HepG2 (cell line): ENCODE data around the gene GPR12. TPM values are rescaled to one million over a fixed set of nuclear protein-coding genes. Genes with fewer than 3 reads are reported as not detected.

Experiments used
- ATAC-seq: fragments of 200-7000 bp; cut with Tn5 transposase; 3 replicates; pipeline ENCODE4 v1.9.1; 2020; ENCODE audit warnings: mild to moderate bottlenecking, moderate library complexity
- BruUV-seq: library from RNA; stranded (reverse); fragments of 400-500 nt; replicated peaks from 2 replicates; lab custom pipeline; 2021; lab: Mats Ljungman, UMichigan
- CTCF ChIA-PET: fragments of 300-600 bp; formaldehyde crosslinking; extraction: SDS; loops from one replicate; lab custom pipeline; 2021; ENCODE audit warnings: low total read pairs, inconsistent platforms, low intra/inter-chr PET ratio; lab: Yijun Ruan, JAX
- POLR2A ChIA-PET: fragments of 350-600 bp; sonication (Branson Sonifier 250); formaldehyde crosslinking; loops from one replicate; lab custom pipeline; 2020; ENCODE audit warnings: antibody characterized with exemption, inconsistent platforms; lab: Yijun Ruan, JAX
- DNase-seq: peaks from one replicate; pipeline ENCODE4 v3.0.0-alpha.2; 2015; ENCODE audit warnings: low spot score
- FAIRE-seq: peaks from 3 replicates; lab custom pipeline; 2011; peaks lifted over from hg19 to GRCh38; lab: Jason Lieb, UNC
- H2AFZ ChIP-seq: one replicate; pipeline ENCODE4 v1.6.1; 2011; ENCODE audit warnings: low read length, inconsistent platforms
- H3K27ac ChIP-seq: fragments of 300-600 bp; 3 replicates; pipeline ENCODE4 v1.8.0; 2011; ENCODE audit warnings: mixed run types, mild to moderate bottlenecking, mixed read lengths, low read length, inconsistent platforms; ENCODE audit not compliant: insufficient read depth; ENCODE audit errors: extremely low read length
- H3K27me3 ChIP-seq, 2 experiments: fragments of 200-600 bp in 1 of 2; 2 replicates in 1 of 2; 3 replicates in 1 of 2; pipeline versions ENCODE4 v1.6.0 to v1.8.0; 2011; ENCODE audit warnings: low read length in 2 of 2, mild to moderate bottlenecking in 2 of 2, moderate library complexity in 2 of 2, inconsistent platforms in 1 of 2; ENCODE audit not compliant: insufficient read depth in 2 of 2, control insufficient read depth in 1 of 2
- H3K36me3 ChIP-seq, 2 experiments: fragments of 200-600 bp in 1 of 2; replicated peaks in 1 of 2; 2 replicates in 1 of 2; 3 replicates in 1 of 2; pipeline versions ENCODE4 v1.5.1 to v1.8.0; 2011; ENCODE audit warnings: low read length in 2 of 2, inconsistent platforms in 1 of 2; ENCODE audit not compliant: insufficient read depth in 2 of 2, control insufficient read depth in 1 of 2
- H3K4me1 ChIP-seq: 2 replicates; pipeline ENCODE4 v1.5.1; 2012; ENCODE audit warnings: low read length, inconsistent platforms; ENCODE audit not compliant: insufficient read depth
- H3K4me2 ChIP-seq: 2 replicates; pipeline ENCODE4 v1.6.0; 2011; ENCODE audit warnings: low read depth, low read length, inconsistent platforms
- H3K4me3 ChIP-seq, 3 experiments: fragments of 200-600 bp in 1 of 3; sonication (generic), shearing (Covaris generic) in 1 of 3; replicated peaks in 1 of 3; 2 replicates each; pipeline ENCODE4 v1.5.1; 2011 to 2016; ENCODE audit warnings: low read length in 3 of 3, inconsistent platforms in 2 of 3, low read depth in 2 of 3, mild to moderate bottlenecking in 2 of 3, control low read depth in 1 of 3, mixed read lengths in 1 of 3; ENCODE audit not compliant: insufficient read depth in 1 of 3
- H3K79me2 ChIP-seq: one replicate; pipeline ENCODE4 v1.6.1; 2011; ENCODE audit warnings: low read length, inconsistent platforms; ENCODE audit not compliant: insufficient read depth
- H3K9ac ChIP-seq: 2 replicates; pipeline ENCODE4 v1.6.0; 2011; ENCODE audit warnings: mild to moderate bottlenecking, low read depth, low read length, inconsistent platforms; ENCODE audit not compliant: insufficient read depth
- H3K9me3 ChIP-seq: 2 replicates; pipeline ENCODE4 v1.5.1; 2012; ENCODE audit warnings: mild to moderate bottlenecking, low read length
- H4K20me1 ChIP-seq: 2 replicates; pipeline ENCODE4 v1.6.0; 2011; ENCODE audit warnings: inconsistent platforms, mild to moderate bottlenecking, low read length, moderate library complexity; ENCODE audit not compliant: insufficient read depth
- HOXA9 ChIP-seq: sonication (generic); formaldehyde crosslinking; IDR thresholded peaks from 2 replicates; pipeline ENCODE4 v1.8.1; 2022; ENCODE audit warnings: missing genetic modification reagents, mild to moderate bottlenecking, moderate library complexity, borderline replicate concordance
- MAFG ChIP-seq: sonication (generic); formaldehyde crosslinking; IDR thresholded peaks from 2 replicates; pipeline ENCODE4 v1.5.1; 2020; ENCODE audit warnings: mild to moderate bottlenecking, missing genetic modification reagents
- MTA1 ChIP-seq: sonication (generic); formaldehyde crosslinking; IDR thresholded peaks from 2 replicates; pipeline ENCODE4 v1.4.0; 2020; ENCODE audit warnings: missing genetic modification reagents, mild to moderate bottlenecking, borderline replicate concordance
- PAF1 ChIP-seq: IDR thresholded peaks from 2 replicates; pipeline ENCODE4 v1.6.1; 2016; ENCODE audit warnings: missing genetic modification reagents, missing compliant biosample characterization
- SNAPC2 ChIP-seq: sonication (generic); formaldehyde crosslinking; IDR thresholded peaks from 2 replicates; pipeline ENCODE4 v1.8.1; 2022; ENCODE audit warnings: mild to moderate bottlenecking, missing genetic modification reagents
- SP1 ChIP-seq, 2 experiments: fragments of 450-650 bp in 1 of 2; sonication (generic) in 1 of 2; formaldehyde crosslinking in 1 of 2; IDR thresholded peaks; 2 replicates each; pipeline versions ENCODE4 v1.4.0 to v1.6.1; 2016 to 2020; ENCODE audit warnings: missing genetic modification reagents in 1 of 2
- TEAD2 ChIP-seq: sonication (generic); formaldehyde crosslinking; IDR thresholded peaks from 2 replicates; pipeline ENCODE4 v1.9.0; 2021; ENCODE audit warnings: missing genetic modification reagents
- ZFY ChIP-seq: sonication (generic); formaldehyde crosslinking; IDR thresholded peaks from 2 replicates; pipeline ENCODE4 v1.4.0; 2020; ENCODE audit warnings: missing genetic modification reagents
- ZNF235 ChIP-seq: sonication (generic); formaldehyde crosslinking; IDR thresholded peaks from 2 replicates; pipeline ENCODE4 v1.8.1; 2023; ENCODE audit warnings: mild to moderate bottlenecking, missing genetic modification reagents, borderline replicate concordance
- ZNF317 ChIP-seq: sonication (generic); formaldehyde crosslinking; IDR thresholded peaks from 2 replicates; pipeline ENCODE4 v1.5.0; 2020; ENCODE audit warnings: mild to moderate bottlenecking, missing genetic modification reagents
- ZNF7 ChIP-seq: IDR thresholded peaks from 2 replicates; pipeline ENCODE4 v1.6.1; 2016; ENCODE audit warnings: missing biosample characterization, missing genetic modification reagents
- ZNF747 ChIP-seq: sonication (generic); formaldehyde crosslinking; IDR thresholded peaks from 2 replicates; pipeline ENCODE4 v1.8.1; 2023; ENCODE audit warnings: missing genetic modification reagents, mild to moderate bottlenecking, borderline replicate concordance
- WGBS: methylation state at CpG from one replicate; pipeline ENCODE4 v1.1.6; 2017; ENCODE audit warnings: low lambda C conversion rate; 5-methylcytosine and 5-hydroxymethylcytosine counted together
- in situ Hi-C: cut with HindIII; loops from 2 replicates; pipeline ENCODE4 v1.10.0; 2017; ENCODE audit warnings: low pct_unique_long_range_greater_than_20kb; ENCODE audit not compliant: extremely low pct_ligation_motif_present
- intact Hi-C: fragments of 100-400 bp; cut with micrococcal nuclease; formaldehyde crosslinking; loops from one replicate; pipeline ENCODE4 v1.10.0; 2022; ENCODE audit not compliant: unreplicated experiment
- polyA plus RNA-seq, 8 experiments: library from polyadenylated mRNA; depleted of rRNA in 3 of 8; stranded (reverse) in 7 of 8; unstranded in 1 of 8; fragments of >200 nt; fragmentation: Illumina TruSeq in 4 of 8; extraction: Trizol in 4 of 8; gene quantifications; 2 replicates each; pipeline versions ENCODE4 v1.2.1 to v1.2.3, GENCODE V29; 2011 to 2016; ENCODE audit warnings: low read depth in 4 of 8, missing spikeins in 1 of 8, mixed read lengths in 1 of 8; ENCODE audit not compliant: insufficient read depth in 1 of 8
- total RNA-seq, 5 experiments: library from RNA; depleted of rRNA; stranded (reverse); fragments of >200 nt; fragmentation: Illumina TruSeq; extraction: Trizol; gene quantifications; 2 replicates each; pipeline ENCODE4 v1.2.3, GENCODE V29; 2016; ENCODE audit warnings: low read depth in 1 of 5
- TF ChIP-seq, protein P1 (sequence below): sonication (generic); formaldehyde crosslinking; IDR thresholded peaks from 2 replicates; pipeline ENCODE4 v1.4.0; 2020; ENCODE audit warnings: missing genetic modification reagents, borderline replicate concordance
- TF ChIP-seq, protein P2 (sequence below): fragments of 450-650 bp; IDR thresholded peaks from 2 replicates; pipeline ENCODE4 v1.6.1; 2017; ENCODE audit warnings: mild to moderate bottlenecking

Gene GPR12
- total and polyA plus RNA-seq, 2 of the 13 experiments (the other 11 are each of a cell fraction or from before 2014, with no cell fraction given): not detected

DNA sequence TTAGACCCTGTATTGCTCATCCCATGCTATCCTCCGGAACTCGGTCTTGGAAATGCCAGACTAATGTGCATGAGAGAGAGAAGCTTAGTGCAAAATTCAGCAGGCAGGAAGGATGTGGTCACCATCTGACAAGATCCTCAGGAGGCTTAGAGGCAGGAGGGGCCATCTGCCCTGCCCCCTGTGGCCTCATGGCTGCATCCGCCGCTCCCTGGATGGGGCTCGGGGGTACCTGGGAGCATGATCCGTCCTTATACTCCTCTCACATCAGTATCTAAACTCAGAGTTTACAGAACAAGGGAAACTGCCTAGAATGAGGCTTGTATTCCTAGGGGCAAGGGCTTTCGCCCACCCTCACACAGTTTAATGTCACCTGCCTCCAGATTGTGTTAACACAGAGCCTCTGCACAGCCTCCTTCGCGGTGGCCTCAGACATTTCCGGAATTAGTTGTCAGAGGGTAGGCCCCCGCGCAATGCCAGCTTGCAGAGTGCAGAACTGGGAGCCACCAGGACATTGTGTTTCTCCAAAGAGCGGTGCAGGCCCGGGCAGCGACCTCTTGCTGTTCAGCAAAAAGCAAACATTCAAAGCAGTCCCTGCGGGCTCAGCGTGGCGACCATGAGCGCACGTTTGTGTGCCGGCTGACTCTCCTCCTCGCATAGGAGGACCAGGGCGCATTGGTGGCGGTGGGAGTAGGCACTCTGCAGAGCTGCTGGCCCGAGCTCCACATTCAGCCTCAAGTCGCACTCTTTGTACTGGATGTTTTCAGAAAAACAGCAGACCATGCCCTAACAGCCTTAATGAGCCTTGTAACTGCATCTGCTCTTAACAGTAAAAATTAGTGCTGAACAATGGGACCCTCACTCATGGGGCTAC, 39.1 kb downstream of the GPR12 start (continued):
- no peak for TF ChIP-seq SNAPC2 (CRISPR knock-in tag)
- TF ChIP-seq ZFY: 0 out of 2 replicates have a peak, but pooled peaks have one; percentile 21
- peak; percentile 92 for TF ChIP-seq ZNF317 (CRISPR knock-in tag)
- no peak for TF ChIP-seq HOXA9 (CRISPR knock-in tag)

GRCh38 chr13:26719356-26719945, 41.1 kb downstream of the GPR12 start:
- ChIA-PET CTCF (no interaction called here), POLR2A (no interaction called here)
- in situ Hi-C loops: no loop called here
- ATAC-seq (peak; percentile 52; the same call in 1 of the 3 replicates), DNase-seq (no peak), FAIRE-seq (no peak)
- no TSS peak for BruUV-seq
- H3K36me3 ChIP-seq: no peaks in the 10 kb centered on the region
- no peak overlapping the region for H3K27ac ChIP-seq
- H3K4me3 ChIP-seq: no peak overlapping the region
- no peak overlapping the region for H3K4me2 ChIP-seq
- no peaks in the 10 kb centered on the region for H4K20me1 ChIP-seq
- WGBS: 2% methylated on average over 4 of the region's 5 CpGs
- intact Hi-C loops: no loop called here
- H3K79me2 ChIP-seq: no peaks in the 10 kb centered on the region
- H2AFZ ChIP-seq: no peak overlapping the region
- peaks cover 0 to 20% of the 10 kb centered on the region in 2 experiments; a peak in 3 of 5 replicates for H3K27me3 ChIP-seq
- no peaks in the 10 kb centered on the region for H3K9me3 ChIP-seq
- peaks cover 14% of the 10 kb centered on the region for H3K4me1 ChIP-seq
- H3K9ac ChIP-seq: no peak overlapping the region
- no peak for TF ChIP-seq PAF1
- TF ChIP-seq MAFG (CRISPR knock-in tag): no peak
- TF ChIP-seq ZNF7: no peak
- TF ChIP-seq TEAD2 (CRISPR knock-in tag): no peak
- TF ChIP-seq ZNF747: no peak
- TF ChIP-seq, protein P1, sequence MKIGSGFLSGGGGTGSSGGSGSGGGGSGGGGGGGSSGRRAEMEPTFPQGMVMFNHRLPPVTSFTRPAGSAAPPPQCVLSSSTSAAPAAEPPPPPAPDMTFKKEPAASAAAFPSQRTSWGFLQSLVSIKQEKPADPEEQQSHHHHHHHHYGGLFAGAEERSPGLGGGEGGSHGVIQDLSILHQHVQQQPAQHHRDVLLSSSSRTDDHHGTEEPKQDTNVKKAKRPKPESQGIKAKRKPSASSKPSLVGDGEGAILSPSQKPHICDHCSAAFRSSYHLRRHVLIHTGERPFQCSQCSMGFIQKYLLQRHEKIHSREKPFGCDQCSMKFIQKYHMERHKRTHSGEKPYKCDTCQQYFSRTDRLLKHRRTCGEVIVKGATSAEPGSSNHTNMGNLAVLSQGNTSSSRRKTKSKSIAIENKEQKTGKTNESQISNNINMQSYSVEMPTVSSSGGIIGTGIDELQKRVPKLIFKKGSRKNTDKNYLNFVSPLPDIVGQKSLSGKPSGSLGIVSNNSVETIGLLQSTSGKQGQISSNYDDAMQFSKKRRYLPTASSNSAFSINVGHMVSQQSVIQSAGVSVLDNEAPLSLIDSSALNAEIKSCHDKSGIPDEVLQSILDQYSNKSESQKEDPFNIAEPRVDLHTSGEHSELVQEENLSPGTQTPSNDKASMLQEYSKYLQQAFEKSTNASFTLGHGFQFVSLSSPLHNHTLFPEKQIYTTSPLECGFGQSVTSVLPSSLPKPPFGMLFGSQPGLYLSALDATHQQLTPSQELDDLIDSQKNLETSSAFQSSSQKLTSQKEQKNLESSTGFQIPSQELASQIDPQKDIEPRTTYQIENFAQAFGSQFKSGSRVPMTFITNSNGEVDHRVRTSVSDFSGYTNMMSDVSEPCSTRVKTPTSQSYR (CRISPR knock-in tag): no peak
- TF ChIP-seq, protein P2, sequence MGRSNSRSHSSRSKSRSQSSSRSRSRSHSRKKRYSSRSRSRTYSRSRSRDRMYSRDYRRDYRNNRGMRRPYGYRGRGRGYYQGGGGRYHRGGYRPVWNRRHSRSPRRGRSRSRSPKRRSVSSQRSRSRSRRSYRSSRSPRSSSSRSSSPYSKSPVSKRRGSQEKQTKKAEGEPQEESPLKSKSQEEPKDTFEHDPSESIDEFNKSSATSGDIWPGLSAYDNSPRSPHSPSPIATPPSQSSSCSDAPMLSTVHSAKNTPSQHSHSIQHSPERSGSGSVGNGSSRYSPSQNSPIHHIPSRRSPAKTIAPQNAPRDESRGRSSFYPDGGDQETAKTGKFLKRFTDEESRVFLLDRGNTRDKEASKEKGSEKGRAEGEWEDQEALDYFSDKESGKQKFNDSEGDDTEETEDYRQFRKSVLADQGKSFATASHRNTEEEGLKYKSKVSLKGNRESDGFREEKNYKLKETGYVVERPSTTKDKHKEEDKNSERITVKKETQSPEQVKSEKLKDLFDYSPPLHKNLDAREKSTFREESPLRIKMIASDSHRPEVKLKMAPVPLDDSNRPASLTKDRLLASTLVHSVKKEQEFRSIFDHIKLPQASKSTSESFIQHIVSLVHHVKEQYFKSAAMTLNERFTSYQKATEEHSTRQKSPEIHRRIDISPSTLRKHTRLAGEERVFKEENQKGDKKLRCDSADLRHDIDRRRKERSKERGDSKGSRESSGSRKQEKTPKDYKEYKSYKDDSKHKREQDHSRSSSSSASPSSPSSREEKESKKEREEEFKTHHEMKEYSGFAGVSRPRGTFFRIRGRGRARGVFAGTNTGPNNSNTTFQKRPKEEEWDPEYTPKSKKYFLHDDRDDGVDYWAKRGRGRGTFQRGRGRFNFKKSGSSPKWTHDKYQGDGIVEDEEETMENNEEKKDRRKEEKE: no peak
- no peak for TF ChIP-seq SP1 (IDR thresholded peaks at IDR 0.05)
- no peak for TF ChIP-seq SP1 (CRISPR knock-in tag; IDR thresholded peaks at IDR 0.05)
- TF ChIP-seq MTA1 (CRISPR knock-in tag): no peak
- TF ChIP-seq ZNF235 (CRISPR knock-in tag): no peak
